H1 (cell line): ENCODE measurements around the gene SLC6A19. TPM values are rescaled to one million over a fixed set of nuclear protein-coding genes. Genes with fewer than 3 reads are reported as not detected.

ENCODE experiments used
- CTCF ChIA-PET: fragments of 300-600 bp; sonication (Branson Sonifier 250); formaldehyde crosslinking; loops from one replicate; lab custom pipeline; 2021; ENCODE audit not compliant: partially characterized antibody; lab: Charles Lee
- POLR2A ChIA-PET: fragments of 300-600 bp; sonication (Branson Sonifier 250); formaldehyde crosslinking; loops from one replicate; lab custom pipeline; 2021; ENCODE audit warnings: inconsistent platforms; ENCODE audit not compliant: partially characterized antibody; lab: Charles Lee
- DNase-seq, 2 experiments: peaks; one replicate each; pipeline versions ENCODE4 v3.0.0 to v3.0.0-alpha.2; 2010 to 2022; ENCODE audit warnings: low spot score in 2 of 2, low read depth in 1 of 2, mixed read lengths in 1 of 2
- FAIRE-seq: peaks from 2 replicates; lab custom pipeline; 2011; peaks lifted over from hg19 to GRCh38; lab: Jason Lieb, UNC
- H2AFZ ChIP-seq: 2 replicates; pipeline ENCODE4 v1.8.1; 2012; ENCODE audit warnings: low read length, inconsistent platforms
- H2AK5ac ChIP-seq: 2 replicates; pipeline ENCODE4 v1.6.1; 2013; ENCODE audit warnings: low read depth, low read length
- H2BK120ac ChIP-seq: replicated peaks from 2 replicates; pipeline ENCODE3; 2013; ENCODE audit warnings: low read depth, low read length, inconsistent platforms
- H2BK12ac ChIP-seq: 2 replicates; pipeline ENCODE4 v1.6.1; 2013; ENCODE audit warnings: low read depth, low read length
- H2BK15ac ChIP-seq: 2 replicates; pipeline ENCODE4 v1.6.1; 2013; ENCODE audit warnings: low read length
- H2BK20ac ChIP-seq: 2 replicates; pipeline ENCODE4 v1.6.1; 2013; ENCODE audit warnings: low read length
- H2BK5ac ChIP-seq: 2 replicates; pipeline ENCODE4 v1.6.1; 2013; ENCODE audit warnings: low read depth, low read length
- H3K14ac ChIP-seq: 2 replicates; pipeline ENCODE4 v1.6.1; 2013; ENCODE audit warnings: inconsistent platforms; ENCODE audit not compliant: insufficient read length
- H3K18ac ChIP-seq: 2 replicates; pipeline ENCODE4 v1.6.1; 2013; ENCODE audit warnings: low read length; ENCODE audit errors: extremely low read depth
- H3K23ac ChIP-seq: 2 replicates; pipeline ENCODE4 v1.6.1; 2013; ENCODE audit warnings: inconsistent platforms; ENCODE audit not compliant: insufficient read length
- H3K23me2 ChIP-seq: 2 replicates; pipeline ENCODE4 v1.6.1; 2013; ENCODE audit warnings: low read depth, low read length
- H3K27ac ChIP-seq: 2 replicates; pipeline ENCODE4 v1.6.1; 2011; ENCODE audit warnings: low read depth, low read length, inconsistent platforms
- H3K27me3 ChIP-seq, 4 experiments: replicated peaks in 1 of 4; 1 replicate in 1 of 4; 2 replicates in 3 of 4; pipeline versions ENCODE4 v1.6.1 to v1.8.1; 2011 to 2013; ENCODE audit warnings: low read length in 3 of 4, mild to moderate bottlenecking in 3 of 4, inconsistent platforms in 2 of 4, mixed read lengths in 2 of 4, moderate library complexity in 1 of 4; ENCODE audit not compliant: control insufficient read depth in 3 of 4, insufficient read depth in 3 of 4; ENCODE audit errors: extremely low read depth in 1 of 4
- H3K36me3 ChIP-seq, 4 experiments: 2 replicates each; pipeline versions ENCODE4 v1.6.1 to v1.8.1; 2011 to 2013; ENCODE audit warnings: mild to moderate bottlenecking in 4 of 4, low read length in 3 of 4, moderate library complexity in 2 of 4, control low read depth in 1 of 4, inconsistent platforms in 1 of 4; ENCODE audit not compliant: insufficient read depth in 4 of 4, control insufficient read depth in 2 of 4
- H3K4ac ChIP-seq: replicated peaks from 2 replicates; pipeline ENCODE3; 2013; ENCODE audit warnings: low read length, low read depth, mixed read lengths, inconsistent platforms; ENCODE audit not compliant: insufficient read length
- H3K4me1 ChIP-seq, 4 experiments: replicated peaks in 1 of 4; 1 replicate in 1 of 4; 2 replicates in 3 of 4; pipeline versions ENCODE4 v1.6.1 to v1.8.1; 2011 to 2013; ENCODE audit warnings: low read length in 3 of 4, inconsistent platforms in 2 of 4, mixed read lengths in 1 of 4; ENCODE audit not compliant: insufficient read depth in 4 of 4, control insufficient read depth in 3 of 4
- H3K4me2 ChIP-seq, 2 experiments: 2 replicates each; pipeline versions ENCODE4 v1.6.1 to v1.8.1; 2011 to 2013; ENCODE audit warnings: low read depth in 2 of 2, low read length in 2 of 2, control low read depth in 1 of 2, inconsistent platforms in 1 of 2, mild to moderate bottlenecking in 1 of 2; ENCODE audit not compliant: insufficient read depth in 1 of 2
- H3K4me3 ChIP-seq, 4 experiments: fragments of 200-600, 300-600 bp in 1 of 4; sonication (generic), shearing (Covaris generic), sonication (Bioruptor Twin) in 1 of 4; 2 replicates each; pipeline versions ENCODE4 v1.5.1 to v1.8.1; 2011 to 2016; ENCODE audit warnings: low read length in 4 of 4, low read depth in 3 of 4, control low read depth in 2 of 4, inconsistent platforms in 2 of 4, mild to moderate bottlenecking in 2 of 4, mixed read lengths in 1 of 4, moderate library complexity in 1 of 4; ENCODE audit not compliant: insufficient read depth in 2 of 4; ENCODE audit errors: extremely low read depth in 1 of 4
- H3K56ac ChIP-seq: replicated peaks from 2 replicates; pipeline ENCODE3; 2013; ENCODE audit warnings: low read depth, mild to moderate bottlenecking, mixed read lengths, low read length, inconsistent platforms; ENCODE audit not compliant: insufficient read length
- H3K79me1 ChIP-seq: 2 replicates; pipeline ENCODE4 v1.6.1; 2013; ENCODE audit warnings: low read depth, low read length, control low read depth
- H3K79me2 ChIP-seq, 2 experiments: 2 replicates each; pipeline versions ENCODE4 v1.6.1 to v1.8.1; 2012 to 2013; ENCODE audit warnings: low read length in 2 of 2, mild to moderate bottlenecking in 2 of 2, inconsistent platforms in 1 of 2; ENCODE audit not compliant: insufficient read depth in 2 of 2, control insufficient read depth in 1 of 2
- H3K9ac ChIP-seq, 4 experiments: replicated peaks in 1 of 4; 1 replicate in 1 of 4; 2 replicates in 3 of 4; pipeline versions ENCODE4 v1.6.1 to v1.8.1; 2011 to 2013; ENCODE audit warnings: low read depth in 3 of 4, low read length in 3 of 4, control low read depth in 2 of 4, mild to moderate bottlenecking in 2 of 4, moderate library complexity in 2 of 4, inconsistent platforms in 1 of 4; ENCODE audit errors: extremely low read depth in 1 of 4
- H3K9me3 ChIP-seq, 2 experiments: 2 replicates each; pipeline versions ENCODE4 v1.6.1 to v1.8.1; 2012 to 2013; ENCODE audit warnings: mild to moderate bottlenecking in 2 of 2, moderate library complexity in 2 of 2, control low read depth in 1 of 2, inconsistent platforms in 1 of 2, low read depth in 1 of 2, low read length in 1 of 2, mixed read lengths in 1 of 2; ENCODE audit not compliant: insufficient read depth in 2 of 2
- H4K20me1 ChIP-seq, 2 experiments: replicated peaks in 1 of 2; 2 replicates each; pipeline versions ENCODE3 to v1.8.1; 2011 to 2013; ENCODE audit warnings: inconsistent platforms in 2 of 2, low read length in 2 of 2, mild to moderate bottlenecking in 1 of 2; ENCODE audit not compliant: insufficient read depth in 2 of 2, control insufficient read depth in 1 of 2
- H4K5ac ChIP-seq: 2 replicates; pipeline ENCODE4 v1.6.1; 2013; ENCODE audit warnings: low read length, low read depth, mixed read lengths, inconsistent platforms; ENCODE audit not compliant: insufficient read length
- H4K8ac ChIP-seq: 2 replicates; pipeline ENCODE4 v1.8.0; 2013; ENCODE audit warnings: mild to moderate bottlenecking, moderate library complexity, low read length, inconsistent platforms; ENCODE audit not compliant: insufficient read depth; ENCODE audit errors: extremely low read depth
- H4K91ac ChIP-seq: replicated peaks from 2 replicates; pipeline ENCODE3; 2013; ENCODE audit warnings: low read length, mixed read lengths, inconsistent platforms; ENCODE audit not compliant: insufficient read length
- BACH1 ChIP-seq: IDR thresholded peaks from 2 replicates; pipeline ENCODE4 v1.6.1; 2012; ENCODE audit warnings: low read length, improper control_type of control experiment
- CHD2 ChIP-seq: IDR thresholded peaks from 2 replicates; pipeline ENCODE4 v1.6.1; 2012; ENCODE audit warnings: low read length, improper control_type of control experiment
- CREB1 ChIP-seq: IDR thresholded peaks from 2 replicates; pipeline ENCODE4 v1.6.1; 2012; ENCODE audit warnings: inconsistent platforms
- CTBP2 ChIP-seq: IDR thresholded peaks from 2 replicates; pipeline ENCODE4 v1.7.0; 2011; ENCODE audit warnings: borderline replicate concordance, mild to moderate bottlenecking, moderate library complexity, mixed read lengths, low read length; ENCODE audit not compliant: insufficient read depth, insufficient read length
- EP300 ChIP-seq, 2 experiments: IDR thresholded peaks; 1 replicate in 1 of 2; 2 replicates in 1 of 2; pipeline ENCODE4 v1.6.1; 2011 to 2012; ENCODE audit warnings: low read depth in 2 of 2, low read length in 2 of 2, mild to moderate bottlenecking in 2 of 2, borderline replicate concordance in 1 of 2, inconsistent platforms in 1 of 2, moderate library complexity in 1 of 2
- NRF1 ChIP-seq: IDR thresholded peaks from 2 replicates; pipeline ENCODE4 v1.6.1; 2011; ENCODE audit warnings: mild to moderate bottlenecking, low read depth, low read length, improper control_type of control experiment
- POLR2A ChIP-seq, 2 experiments: IDR thresholded peaks; 1 replicate in 1 of 2; 2 replicates in 1 of 2; pipeline ENCODE4 v1.6.1; 2011; ENCODE audit warnings: low read depth in 2 of 2, low read length in 2 of 2, mild to moderate bottlenecking in 2 of 2; ENCODE audit errors: control extremely low read depth in 1 of 2
- POLR2AphosphoS5 ChIP-seq: IDR thresholded peaks from 2 replicates; pipeline ENCODE4 v1.6.1; 2011; ENCODE audit warnings: low read depth, low read length
- RBBP5 ChIP-seq: IDR thresholded peaks from 2 replicates; pipeline ENCODE4 v1.7.1; 2012; ENCODE audit warnings: low read depth, mild to moderate bottlenecking, inconsistent platforms, low read length, moderate library complexity, borderline replicate concordance
- RNF2 ChIP-seq: fragments of 200-900, 300-1000 bp; sonication (generic); IDR thresholded peaks from 2 replicates; pipeline ENCODE4 v1.7.1; 2016; ENCODE audit warnings: borderline replicate concordance, low read depth, mild to moderate bottlenecking, antibody characterized with exemption, low read length; ENCODE audit not compliant: poor library complexity, severe bottlenecking; ENCODE audit errors: missing control alignments
- WGBS, 2 experiments: shearing (Covaris generic) in 1 of 2; methylation state at CpG; one replicate each; pipeline versions ENCODE4 v1.1.6 to v1.1.7; 2013 to 2015; ENCODE audit warnings: low lambda C conversion rate in 2 of 2, mixed read lengths in 2 of 2, inconsistent platforms in 1 of 2, low coverage in 1 of 2, missing lambda C conversion rate in 1 of 2; ENCODE audit not compliant: insufficient replicate concordance in 2 of 2, insufficient coverage in 1 of 2, insufficient read length in 1 of 2; ENCODE audit errors: extremely low coverage in 1 of 2, missing lambda C conversion rate in 1 of 2; 5-methylcytosine and 5-hydroxymethylcytosine counted together
- polyA plus RNA-seq, 7 experiments: library from polyadenylated mRNA; depleted of rRNA in 3 of 7; stranded (reverse) in 5 of 7; unstranded in 2 of 7; fragments of >200 nt in 5 of 7; fragments of 200-250 nt in 2 of 7; gene quantifications; 1 replicate in 5 of 7; 2 replicates in 1 of 7; 4 replicates in 1 of 7; pipeline versions ENCODE4 v1.2.1 to v1.2.3, GENCODE V29; 2011 to 2013; ENCODE audit warnings: missing spikeins in 2 of 7, mixed read lengths in 2 of 7
- total RNA-seq: library from RNA; stranded (reverse); fragmentation: NEBNext Ultra II Directional; extraction: Animal tissue kit (Norgen Biotek cat#: 25700); gene quantifications from 2 replicates; pipeline ENCODE4 v1.2.1, GENCODE V29; 2021
- TF ChIP-seq, protein P1 (sequence below): IDR thresholded peaks from 2 replicates; pipeline ENCODE4 v1.6.1; 2012; ENCODE audit warnings: inconsistent platforms

Gene SLC6A19
- total and polyA plus RNA-seq, 2 of the 8 experiments (the other 6 are each of a cell fraction or from before 2014, with no cell fraction given) = 0.02 TPM; not detected in 1

DNA sequence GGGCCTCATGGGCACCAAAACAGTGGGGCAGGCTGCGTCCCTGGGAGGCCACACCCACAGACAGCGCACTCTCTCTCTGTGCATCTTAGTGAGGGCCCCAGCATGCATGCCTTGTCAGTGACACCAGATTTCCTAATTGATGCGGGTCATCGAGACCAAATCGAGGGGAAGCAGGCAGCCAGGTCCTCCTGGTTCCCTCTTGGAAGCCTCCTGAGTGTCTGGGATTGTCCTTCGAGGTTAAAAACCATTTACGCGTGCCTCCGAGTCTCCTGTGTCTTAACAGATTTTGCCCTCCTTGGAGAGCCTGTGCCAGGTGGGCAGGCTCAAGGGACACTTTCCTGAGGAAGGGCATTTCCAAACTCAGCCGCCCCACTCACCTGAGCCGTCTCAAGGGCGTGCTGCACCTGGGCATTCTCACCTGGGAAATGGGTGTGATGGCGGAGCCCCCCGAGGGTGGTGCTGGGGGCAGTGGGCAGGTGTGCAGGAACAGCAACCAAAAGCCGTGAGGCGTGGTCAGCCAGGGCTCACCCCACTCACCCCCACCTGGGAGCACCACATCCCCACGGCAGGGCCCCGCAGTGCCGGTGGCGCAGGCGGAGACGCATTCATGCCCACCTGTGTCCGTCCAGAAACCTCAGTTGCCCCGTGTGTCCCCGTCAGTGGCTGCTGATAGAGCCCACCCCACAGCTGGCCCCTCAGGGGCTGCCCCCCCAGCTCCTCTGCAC is 2.7 kb downstream of the SLC6A19 start:
- no peaks in the 10 kb centered on the region for H3K36me3 ChIP-seq
- no peak overlapping the region for H2AK5ac ChIP-seq
- H3K9me3 ChIP-seq = no peaks in the 10 kb centered on the region
- no peak overlapping the region for H3K14ac ChIP-seq
- WGBS, 2 experiments = 81% methylated on average over 25 of the region's 25 CpGs; no CpG with 5 or more reads in 1 of the 2 experiments
- H3K4ac ChIP-seq = no peak overlapping the region
- no peak overlapping the region for H3K4me3 ChIP-seq
- no peak overlapping the region for H3K23ac ChIP-seq
- FAIRE-seq (no peak), DNase-seq (no peak)
- H3K79me1 ChIP-seq = no peaks in the 10 kb centered on the region
- H3K23me2 ChIP-seq = no peaks in the 10 kb centered on the region
- H3K56ac ChIP-seq = no peak overlapping the region
- no peak overlapping the region for H4K5ac ChIP-seq
- peaks cover 0 to 3% (median 0%) of the 10 kb centered on the region in 4 experiments; a peak in 1 of 7 replicates for H3K4me1 ChIP-seq
- CTCF ChIA-PET = interaction anchor here (0.6 to 3.7 kb wide), 15 partner anchors 13 to 697 kb away, joined by 3 to 15 read pairs (median 3); no protein-coding TSS in a partner anchor
- H2BK120ac ChIP-seq = no peak overlapping the region
- H2BK20ac ChIP-seq = no peak overlapping the region
- no peaks in the 10 kb centered on the region; a peak in 1 of 7 replicates for H3K27me3 ChIP-seq
- no peak overlapping the region for H2BK15ac ChIP-seq
- H3K18ac ChIP-seq = no peak overlapping the region
- no peak overlapping the region for H3K27ac ChIP-seq
- H3K9ac ChIP-seq = no peak overlapping the region
- H2BK5ac ChIP-seq = no peak overlapping the region
- TF ChIP-seq POLR2A (IDR thresholded peaks at IDR 0.05; ENCODE audit: control extremely low read depth in 1 of 2, low read depth in 2 of 2, low read length in 2 of 2) = no peak
- TF ChIP-seq CTBP2 = no peak
- no peak for TF ChIP-seq NRF1
- no peak for TF ChIP-seq EP300 (IDR thresholded peaks at IDR 0.05; ENCODE audit: borderline replicate concordance in 1 of 2, low read depth in 2 of 2, low read length in 2 of 2)
- TF ChIP-seq RBBP5 = no peak
- TF ChIP-seq, protein P1, sequence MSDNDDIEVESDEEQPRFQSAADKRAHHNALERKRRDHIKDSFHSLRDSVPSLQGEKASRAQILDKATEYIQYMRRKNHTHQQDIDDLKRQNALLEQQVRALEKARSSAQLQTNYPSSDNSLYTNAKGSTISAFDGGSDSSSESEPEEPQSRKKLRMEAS = no peak
- no peak for TF ChIP-seq POLR2AphosphoS5
- TF ChIP-seq RNF2 = no peak
- TF ChIP-seq CHD2 = no peak
- no peak for TF ChIP-seq BACH1
- no peak for TF ChIP-seq CREB1
- no peak overlapping the region for H4K91ac ChIP-seq
- H4K20me1 ChIP-seq = no peaks in the 10 kb centered on the region
- H4K8ac ChIP-seq = no peak overlapping the region
- POLR2A ChIA-PET = interaction anchor here (1.3 kb wide), 1 partner anchor 112 kb away, joined by 3 read pairs; no protein-coding TSS in a partner anchor
- no peak overlapping the region for H2AFZ ChIP-seq
- no peak overlapping the region for H3K4me2 ChIP-seq
- H2BK12ac ChIP-seq = no peak overlapping the region
- no peaks in the 10 kb centered on the region for H3K79me2 ChIP-seq
